OCI-LY7 (cell line): Measurements from ENCODE around the gene LDLRAD2. TPM values are rescaled to one million over a fixed set of nuclear protein-coding genes. Genes with fewer than 3 reads are reported as not detected.

Source experiments
- BruUV-seq: library from RNA; stranded (reverse); fragments of 400-500 nt; replicated peaks from 2 replicates; lab custom pipeline; 2021; lab: Mats Ljungman, UMichigan
- CTCF ChIA-PET: fragments of 300-600 bp; sonication (Branson Sonifier 250); formaldehyde crosslinking; loops from one replicate; lab custom pipeline; 2022; ENCODE audit warnings: antibody characterized with exemption; ENCODE audit not compliant: unreplicated experiment; lab: Charles Lee
- POLR2A ChIA-PET: fragments of 300-600 bp; sonication (Branson Sonifier 250); formaldehyde crosslinking; loops from one replicate; lab custom pipeline; 2022; ENCODE audit warnings: antibody characterized with exemption; lab: Charles Lee
- DNase-seq: peaks from one replicate; pipeline ENCODE4 v3.0.0-alpha.2; 2015; ENCODE audit warnings: low spot score
- H2AFZ ChIP-seq: fragments of 200-600 bp; sonication (generic), shearing (Covaris generic); 2 replicates; pipeline ENCODE4 v1.6.1; 2014; ENCODE audit warnings: mild to moderate bottlenecking, antibody characterized with exemption, low read length, moderate library complexity
- H3K27ac ChIP-seq: fragments of 200-600 bp; sonication (generic); 2 replicates; pipeline ENCODE4 v1.5.1; 2014; ENCODE audit warnings: mixed run types, low read depth, mild to moderate bottlenecking, moderate library complexity, low read length, inconsistent platforms; ENCODE audit not compliant: poor library complexity, severe bottlenecking
- H3K36me3 ChIP-seq: fragments of 200-600 bp; sonication (generic); 2 replicates; pipeline ENCODE4 v1.6.1; 2014; ENCODE audit warnings: mild to moderate bottlenecking, antibody characterized with exemption, low read length, moderate library complexity, mixed read lengths; ENCODE audit not compliant: insufficient read depth
- H3K4me1 ChIP-seq: fragments of 200-600 bp; sonication (generic); 2 replicates; pipeline ENCODE4 v1.5.1; 2014; ENCODE audit warnings: mild to moderate bottlenecking, low read length; ENCODE audit not compliant: insufficient read depth, poor library complexity, severe bottlenecking
- H3K4me2 ChIP-seq: fragments of 200-600 bp; sonication (generic); 2 replicates; pipeline ENCODE4 v1.6.1; 2014; ENCODE audit warnings: mild to moderate bottlenecking, low read length
- H3K4me3 ChIP-seq: fragments of 200-600 bp; sonication (generic); 2 replicates; pipeline ENCODE4 v1.5.1; 2014; ENCODE audit warnings: mild to moderate bottlenecking, low read depth, low read length; ENCODE audit not compliant: poor library complexity, severe bottlenecking
- H3K79me2 ChIP-seq: fragments of 200-600 bp; sonication (generic); 2 replicates; pipeline ENCODE4 v1.6.1; 2016; ENCODE audit warnings: low read depth, mild to moderate bottlenecking, low read length, moderate library complexity, mixed read lengths; ENCODE audit not compliant: insufficient read depth
- H3K9me2 ChIP-seq: fragments of 200-600 bp; sonication (generic); 2 replicates; pipeline ENCODE4 v1.6.1; 2016; ENCODE audit warnings: mild to moderate bottlenecking, low read length, mixed read lengths; ENCODE audit not compliant: insufficient read depth
- H3K9me3 ChIP-seq: fragments of 200-600 bp; sonication (generic); 2 replicates; pipeline ENCODE4 v1.6.1; 2014; ENCODE audit warnings: mild to moderate bottlenecking, mixed run types, low read length, mixed read lengths
- H4K20me1 ChIP-seq: fragments of 200-600 bp; sonication (generic); 2 replicates; pipeline ENCODE4 v1.6.1; 2014; ENCODE audit warnings: mild to moderate bottlenecking, antibody characterized with exemption, low read length, moderate library complexity, mixed read lengths; ENCODE audit not compliant: insufficient read depth
- EZH2phosphoT487 ChIP-seq: fragments of 200-600 bp; sonication (generic); IDR thresholded peaks from 2 replicates; pipeline ENCODE4 v1.6.1; 2018; ENCODE audit warnings: low read depth, borderline replicate concordance, mild to moderate bottlenecking, mixed run types, antibody characterized with exemption, low read length, moderate library complexity, mixed read lengths
- intact Hi-C: fragments of 100-400 bp; cut with micrococcal nuclease; formaldehyde crosslinking; loops from one replicate; pipeline ENCODE4 v1.10.0; 2022; ENCODE audit not compliant: unreplicated experiment
- total RNA-seq, 2 experiments: library from RNA; depleted of rRNA in 1 of 2; stranded (reverse); fragments of >200 nt in 1 of 2; shearing (Covaris generic) in 1 of 2; gene quantifications; 2 replicates each; pipeline ENCODE4 v1.2.3, GENCODE V29; 2014 to 2022
- TF ChIP-seq, protein P1 (sequence below): fragments of 200-600 bp; sonication (generic); conservative IDR thresholded peaks from 2 replicates; pipeline ENCODE4 v1.5.1; 2014; ENCODE audit warnings: mild to moderate bottlenecking, antibody characterized with exemption, low read length, moderate library complexity, mixed read lengths

LDLRAD2 gene
- total RNA-seq, 2 experiments from 2014 or later = not detected

DNA sequence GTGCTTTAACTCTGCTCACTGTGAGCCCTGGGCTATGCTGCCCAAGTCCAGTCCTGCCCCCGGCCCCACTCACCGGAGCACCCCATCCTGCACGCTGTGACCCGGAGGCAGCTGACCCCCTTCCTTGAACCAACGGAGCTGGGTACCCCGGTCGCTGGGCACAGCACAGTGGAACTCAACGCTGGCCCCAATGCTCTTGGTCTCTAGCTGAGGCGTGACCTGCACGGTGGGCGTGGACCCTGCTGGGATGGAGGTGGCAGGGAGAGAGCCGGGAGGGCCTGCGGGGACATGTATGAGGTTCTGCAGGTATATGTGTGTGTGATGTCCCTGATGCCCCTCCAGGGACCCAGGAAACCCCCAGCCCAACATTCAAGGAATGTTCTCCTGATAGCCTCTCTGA, 24.7 kb downstream of the LDLRAD2 start:
- H3K79me2 ChIP-seq = no peaks in the 10 kb centered on the region
- no peaks in the 10 kb centered on the region for H3K36me3 ChIP-seq
- H3K9me2 ChIP-seq = no peaks in the 10 kb centered on the region
- POLR2A ChIA-PET = no interaction called here
- no peak overlapping the region for H3K4me3 ChIP-seq
- no peak for TF ChIP-seq EZH2phosphoT487
- TF ChIP-seq, protein P1, sequence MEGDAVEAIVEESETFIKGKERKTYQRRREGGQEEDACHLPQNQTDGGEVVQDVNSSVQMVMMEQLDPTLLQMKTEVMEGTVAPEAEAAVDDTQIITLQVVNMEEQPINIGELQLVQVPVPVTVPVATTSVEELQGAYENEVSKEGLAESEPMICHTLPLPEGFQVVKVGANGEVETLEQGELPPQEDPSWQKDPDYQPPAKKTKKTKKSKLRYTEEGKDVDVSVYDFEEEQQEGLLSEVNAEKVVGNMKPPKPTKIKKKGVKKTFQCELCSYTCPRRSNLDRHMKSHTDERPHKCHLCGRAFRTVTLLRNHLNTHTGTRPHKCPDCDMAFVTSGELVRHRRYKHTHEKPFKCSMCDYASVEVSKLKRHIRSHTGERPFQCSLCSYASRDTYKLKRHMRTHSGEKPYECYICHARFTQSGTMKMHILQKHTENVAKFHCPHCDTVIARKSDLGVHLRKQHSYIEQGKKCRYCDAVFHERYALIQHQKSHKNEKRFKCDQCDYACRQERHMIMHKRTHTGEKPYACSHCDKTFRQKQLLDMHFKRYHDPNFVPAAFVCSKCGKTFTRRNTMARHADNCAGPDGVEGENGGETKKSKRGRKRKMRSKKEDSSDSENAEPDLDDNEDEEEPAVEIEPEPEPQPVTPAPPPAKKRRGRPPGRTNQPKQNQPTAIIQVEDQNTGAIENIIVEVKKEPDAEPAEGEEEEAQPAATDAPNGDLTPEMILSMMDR = no peak
- CTCF ChIA-PET = no interaction called here
- BruUV-seq = no TSS peak
- H3K27ac ChIP-seq = no peak overlapping the region
- no peak overlapping the region for H2AFZ ChIP-seq
- intact Hi-C loops = no loop called here
- H3K4me1 ChIP-seq = no peaks in the 10 kb centered on the region
- H4K20me1 ChIP-seq = no peaks in the 10 kb centered on the region
- no peak overlapping the region for H3K4me2 ChIP-seq
- no peak for DNase-seq
- no peaks in the 10 kb centered on the region for H3K9me3 ChIP-seq

DNA sequence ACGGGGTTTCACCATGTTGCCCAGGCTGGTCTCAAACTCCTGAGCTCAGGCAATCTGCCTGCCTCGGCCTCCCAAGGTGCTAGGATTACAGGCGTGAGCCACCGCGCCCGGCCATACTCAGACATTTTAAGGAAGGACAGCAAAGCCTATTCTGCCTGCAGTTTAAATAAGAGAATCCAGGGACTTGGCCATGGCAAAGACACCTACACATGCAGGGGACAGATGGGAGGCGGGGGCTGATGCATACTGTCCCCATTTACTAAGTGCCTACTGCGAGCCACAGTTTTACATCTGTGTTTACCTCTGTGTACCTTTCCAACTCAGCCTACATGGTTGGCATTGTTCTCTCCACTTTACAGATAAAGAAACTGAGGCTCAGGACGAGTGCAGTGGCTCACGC, 25.4 kb downstream of the LDLRAD2 start:
- CTCF ChIA-PET = no interaction called here

More for the DNA sequence above, 25.4 kb downstream of the LDLRAD2 start:
- Histone ChIP-seq H2AFZ (no peak overlapping the region), H3K4me3 (no peak overlapping the region), H4K20me1 (no peaks in the 10 kb centered on the region), H3K36me3 (no peaks in the 10 kb centered on the region), H3K27ac (no peak overlapping the region), H3K9me2 (no peaks in the 10 kb centered on the region), H3K4me2 (no peak overlapping the region), H3K79me2 (no peaks in the 10 kb centered on the region), H3K9me3 (no peaks in the 10 kb centered on the region), H3K4me1 (no peaks in the 10 kb centered on the region)
- no TSS peak for BruUV-seq
- POLR2A ChIA-PET = interaction anchor here (0.6 kb wide), 1 partner anchor 552 kb away, joined by 4 read pairs; no protein-coding TSS in a partner anchor
- intact Hi-C loops = no loop called here
- TF ChIP-seq EZH2phosphoT487 = no peak
- TF ChIP-seq, protein P1 = no peak
- DNase-seq = no peak
